Activated B cell treated with CpG ODN at 0.5 μM for 24 hours (primary cell): ENCODE measurements around the gene BCAM. TPM values are rescaled to one million over a fixed set of nuclear protein-coding genes. Genes with fewer than 3 reads are reported as not detected.

ENCODE experiments used
- ATAC-seq: fragments of 200-7000 bp; cut with Tn5 transposase; one replicate; pipeline ENCODE4 v1.10.0; 2021; ENCODE audit warnings: low read depth, mild to moderate bottlenecking, moderate library complexity
- CTCF ChIA-PET: fragments of 350-600 bp; sonication (Branson Sonifier 250); formaldehyde crosslinking; loops from one replicate; lab custom pipeline; 2021; ENCODE audit warnings: antibody characterized with exemption; lab: Charles Lee
- POLR2A ChIA-PET: fragments of 350-600 bp; sonication (Branson Sonifier 250); formaldehyde crosslinking; loops from one replicate; lab custom pipeline; 2021; ENCODE audit warnings: antibody characterized with exemption; lab: Charles Lee
- DNase-seq: peaks from one replicate; pipeline ENCODE4 v3.0.0; 2022
- H3K27ac Mint-ChIP-seq: one replicate; pipeline ENCODE4 v1.8.0; 2020; ENCODE audit warnings: mixed read lengths
- H3K27me3 Mint-ChIP-seq: one replicate; pipeline ENCODE4 v1.8.0; 2021; ENCODE audit warnings: mixed read lengths
- H3K36me3 Mint-ChIP-seq: one replicate; pipeline ENCODE4 v1.8.0; 2021; ENCODE audit warnings: low read depth, mixed read lengths
- H3K4me1 Mint-ChIP-seq: one replicate; pipeline ENCODE4 v1.8.0; 2021; ENCODE audit warnings: mixed read lengths
- H3K4me3 Mint-ChIP-seq: one replicate; pipeline ENCODE4 v1.8.0; 2020; ENCODE audit warnings: mild to moderate bottlenecking, mixed read lengths
- H3K9me3 Mint-ChIP-seq: one replicate; pipeline ENCODE4 v1.8.0; 2020; ENCODE audit warnings: mixed read lengths
- CTCF ChIP-seq: fragments of 200-600 bp; IDR thresholded peaks from one replicate; pipeline ENCODE4 v1.8.0; 2022; ENCODE audit warnings: antibody characterized with exemption, mild to moderate bottlenecking
- intact Hi-C: fragments of 100-400 bp; cut with micrococcal nuclease; formaldehyde crosslinking; loops from one replicate; pipeline ENCODE4 v1.15.1; 2024
- total RNA-seq: library from RNA; stranded (reverse); gene quantifications from 2 replicates; pipeline ENCODE4 v1.2.3, GENCODE V29; 2022

Gene BCAM
- total RNA-seq, 1 donor from 2014 or later: not detected

DNA sequence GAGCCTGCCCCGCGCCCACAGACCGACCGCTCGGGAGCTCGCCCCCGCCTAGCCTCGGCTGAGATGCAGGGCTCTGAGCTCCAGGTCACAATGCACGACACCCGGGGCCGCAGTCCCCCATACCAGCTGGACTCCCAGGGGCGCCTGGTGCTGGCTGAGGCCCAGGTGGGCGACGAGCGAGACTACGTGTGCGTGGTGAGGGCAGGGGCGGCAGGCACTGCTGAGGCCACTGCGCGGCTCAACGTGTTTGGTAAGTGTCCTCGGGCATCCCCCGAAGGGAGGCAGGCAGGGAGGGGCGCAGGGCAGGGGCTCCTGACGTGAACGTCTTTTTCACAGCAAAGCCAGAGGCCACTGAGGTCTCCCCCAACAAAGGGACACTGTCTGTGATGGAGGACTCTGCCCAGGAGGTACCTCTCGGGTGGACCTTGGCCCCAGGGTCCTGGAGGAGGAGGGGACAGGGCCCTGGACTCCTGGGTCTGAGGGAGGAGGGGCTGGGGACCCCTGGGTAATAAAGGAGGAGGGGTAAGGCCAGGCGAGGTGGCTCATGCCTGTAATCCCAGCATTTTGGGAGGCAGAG, 3.3 kb downstream of the BCAM start:
- Mint-ChIP-seq H3K4me1 (peaks cover 4% of the 10 kb centered on the region), H3K27ac (no peak overlapping the region), H3K27me3 (peaks cover 19% of the 10 kb centered on the region), H3K4me3 (no peak overlapping the region), H3K9me3 (no peaks in the 10 kb centered on the region), H3K36me3 (no peaks in the 10 kb centered on the region)
- ChIA-PET POLR2A (interaction anchor here (0.6 to 1.0 kb wide), 2 partner anchors 8 to 162 kb away, joined by 3 to 4 read pairs; no protein-coding TSS in a partner anchor), CTCF (no interaction called here)
- intact Hi-C loops: no loop called here
- TF ChIP-seq CTCF: no peak
- no peak for ATAC-seq
- no peak for DNase-seq

DNA sequence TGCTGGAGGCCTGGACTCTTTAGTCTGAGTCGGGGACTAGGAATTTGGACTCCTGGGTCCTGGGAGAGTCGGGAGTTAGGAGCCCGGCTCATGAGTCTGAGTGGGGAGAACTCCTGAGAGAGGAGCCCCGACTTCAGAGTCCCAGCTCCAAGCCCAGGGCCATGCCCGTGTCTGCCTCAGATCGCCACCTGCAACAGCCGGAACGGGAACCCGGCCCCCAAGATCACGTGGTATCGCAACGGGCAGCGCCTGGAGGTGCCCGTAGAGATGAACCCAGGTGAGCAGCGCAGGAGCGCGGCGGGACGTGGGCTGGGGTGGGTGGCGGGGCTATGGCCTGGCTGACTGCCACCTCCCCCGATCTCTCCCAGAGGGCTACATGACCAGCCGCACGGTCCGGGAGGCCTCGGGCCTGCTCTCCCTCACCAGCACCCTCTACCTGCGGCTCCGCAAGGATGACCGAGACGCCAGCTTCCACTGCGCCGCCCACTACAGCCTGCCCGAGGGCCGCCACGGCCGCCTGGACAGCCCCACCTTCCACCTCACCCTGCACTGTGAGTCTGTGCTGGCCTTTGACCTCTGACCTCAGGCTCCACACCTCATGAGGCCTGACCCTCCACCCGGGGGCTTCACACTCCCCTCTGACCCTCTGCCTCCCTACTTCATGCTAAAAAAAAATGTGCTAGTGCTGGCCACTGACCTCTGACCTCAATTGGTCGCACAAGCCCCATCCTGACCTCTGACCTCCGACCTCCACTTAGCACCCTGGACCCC, 4.4 kb downstream of the BCAM start:
- ChIA-PET POLR2A (interaction anchor here (1.0 kb wide), 1 partner anchor 9 kb away, joined by 4 read pairs; no protein-coding TSS in a partner anchor), CTCF (no interaction called here)
- TF ChIP-seq CTCF: no peak
- Mint-ChIP-seq H3K27me3 (peaks cover 19% of the 10 kb centered on the region), H3K27ac (no peak overlapping the region), H3K36me3 (no peaks in the 10 kb centered on the region), H3K4me1 (peaks cover 4% of the 10 kb centered on the region), H3K9me3 (no peaks in the 10 kb centered on the region), H3K4me3 (no peak overlapping the region)
- ATAC-seq: no peak
- no peak for DNase-seq
- intact Hi-C loops: no loop called here

DNA sequence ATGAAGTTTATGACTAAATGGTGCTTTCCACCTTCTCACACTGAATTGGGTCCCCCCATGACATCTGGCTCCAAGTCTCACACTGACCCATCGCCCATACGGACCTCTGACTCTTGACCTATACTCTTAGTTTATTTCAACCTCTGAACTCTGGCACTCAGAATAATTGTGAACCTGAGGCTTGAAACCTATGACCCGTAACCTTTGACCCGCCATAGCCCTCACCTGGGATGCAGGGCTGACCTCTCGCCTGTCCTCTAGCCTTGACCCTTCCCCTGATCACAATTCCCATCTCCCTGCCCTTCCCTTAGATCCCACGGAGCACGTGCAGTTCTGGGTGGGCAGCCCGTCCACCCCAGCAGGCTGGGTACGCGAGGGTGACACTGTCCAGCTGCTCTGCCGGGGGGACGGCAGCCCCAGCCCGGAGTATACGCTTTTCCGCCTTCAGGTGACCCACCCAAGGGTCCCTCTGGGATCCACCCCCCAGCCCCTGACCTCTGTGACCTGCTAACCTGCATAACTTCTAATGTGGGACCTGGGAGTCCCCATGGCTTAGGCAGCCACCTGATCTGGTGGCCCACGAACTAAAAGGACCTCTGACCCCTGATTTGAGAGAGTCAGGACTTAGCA, 5.1 kb downstream of the BCAM start:
- no peak for DNase-seq
- Mint-ChIP-seq H3K27ac (no peak overlapping the region), H3K9me3 (no peaks in the 10 kb centered on the region), H3K27me3 (peaks cover 19% of the 10 kb centered on the region), H3K4me1 (peaks cover 2% of the 10 kb centered on the region), H3K36me3 (no peaks in the 10 kb centered on the region), H3K4me3 (no peak overlapping the region)
- no peak for TF ChIP-seq CTCF
- ChIA-PET CTCF (no interaction called here), POLR2A (no interaction called here)
- intact Hi-C loops: no loop called here
- no peak for ATAC-seq

DNA sequence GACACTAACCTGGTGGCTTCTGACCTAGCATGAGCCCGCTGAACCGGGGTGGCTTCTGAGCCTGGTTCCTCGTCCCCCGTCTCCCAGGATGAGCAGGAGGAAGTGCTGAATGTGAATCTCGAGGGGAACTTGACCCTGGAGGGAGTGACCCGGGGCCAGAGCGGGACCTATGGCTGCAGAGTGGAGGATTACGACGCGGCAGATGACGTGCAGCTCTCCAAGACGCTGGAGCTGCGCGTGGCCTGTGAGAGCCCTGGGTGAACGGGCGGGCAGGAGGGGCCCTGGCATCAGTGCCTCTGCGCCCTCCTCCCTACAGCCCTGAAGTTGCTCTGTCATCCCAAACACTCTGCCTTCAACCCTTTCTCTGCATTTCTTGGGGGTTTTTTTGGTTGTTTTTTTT, 5.6 kb downstream of the BCAM start:
- no peaks in the 10 kb centered on the region for H3K36me3 Mint-ChIP-seq
- POLR2A ChIA-PET: no interaction called here
- intact Hi-C loops: no loop called here
- no peak for ATAC-seq
- TF ChIP-seq CTCF: no peak
- no peak overlapping the region for H3K4me3 Mint-ChIP-seq
- CTCF ChIA-PET: no interaction called here
- H3K4me1 Mint-ChIP-seq: no peaks in the 10 kb centered on the region
- DNase-seq: no peak
- H3K27ac Mint-ChIP-seq: no peak overlapping the region
- H3K27me3 Mint-ChIP-seq: peaks cover 18% of the 10 kb centered on the region
- H3K9me3 Mint-ChIP-seq: no peaks in the 10 kb centered on the region

DNA sequence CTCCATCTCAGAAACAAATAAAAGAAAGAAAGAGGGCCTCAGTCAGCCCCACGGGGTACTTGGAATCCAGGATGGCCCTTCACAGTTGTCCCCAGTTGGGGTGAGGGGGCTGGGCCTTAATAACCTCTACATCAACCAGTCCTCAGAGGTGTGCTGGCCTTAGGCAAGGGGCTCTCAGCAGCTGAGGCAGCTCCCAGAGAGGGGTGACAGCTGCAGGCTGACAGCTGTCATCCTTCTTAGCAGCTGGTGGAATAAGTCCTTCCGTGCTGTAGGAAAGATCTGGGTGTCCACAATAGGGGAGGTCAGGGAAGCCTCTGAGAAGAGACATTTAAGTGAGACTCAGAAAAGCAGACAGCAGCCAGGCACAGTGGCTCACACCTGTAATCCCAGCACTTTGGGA, 7.4 kb downstream of the BCAM start:
- TF ChIP-seq CTCF: no peak
- ChIA-PET CTCF (no interaction called here), POLR2A (no interaction called here)
- DNase-seq (no peak), ATAC-seq (no peak)
- no peaks in the 10 kb centered on the region for H3K4me1 Mint-ChIP-seq
- H3K4me3 Mint-ChIP-seq: no peak overlapping the region
- no peaks in the 10 kb centered on the region for H3K36me3 Mint-ChIP-seq
- intact Hi-C loops: no loop called here
- H3K27ac Mint-ChIP-seq: no peak overlapping the region
- peaks cover 13% of the 10 kb centered on the region for H3K27me3 Mint-ChIP-seq
- H3K9me3 Mint-ChIP-seq: no peaks in the 10 kb centered on the region
